ENCODE results near the gene PPIC.
"Not testable (repeated sequence)": the region's sequence is repeated elsewhere in the genome, so short reads cannot be mapped to it uniquely, and the experiment has no call there.

PPIC gene

DNA sequence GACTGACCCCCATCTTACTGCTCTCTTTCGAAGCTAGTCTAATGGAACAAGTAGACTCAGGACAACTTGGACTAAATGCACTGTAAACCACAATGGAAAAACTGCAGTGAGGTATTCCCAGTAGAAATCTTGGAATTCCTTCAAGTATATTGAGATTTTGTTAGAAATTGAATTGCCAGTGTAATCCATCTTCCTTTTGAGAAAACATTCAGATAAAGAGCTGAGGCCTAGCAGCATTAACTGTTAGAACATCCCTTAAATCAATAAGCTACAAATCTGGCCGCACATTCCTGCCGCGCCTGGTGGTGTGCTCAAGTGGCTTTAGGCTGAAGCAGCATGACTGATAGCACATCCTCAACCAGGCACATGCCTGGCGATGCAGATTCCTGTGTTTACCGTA lies 29.3 kb downstream of the PPIC start:
- no peak for DNase-seq

DNA sequence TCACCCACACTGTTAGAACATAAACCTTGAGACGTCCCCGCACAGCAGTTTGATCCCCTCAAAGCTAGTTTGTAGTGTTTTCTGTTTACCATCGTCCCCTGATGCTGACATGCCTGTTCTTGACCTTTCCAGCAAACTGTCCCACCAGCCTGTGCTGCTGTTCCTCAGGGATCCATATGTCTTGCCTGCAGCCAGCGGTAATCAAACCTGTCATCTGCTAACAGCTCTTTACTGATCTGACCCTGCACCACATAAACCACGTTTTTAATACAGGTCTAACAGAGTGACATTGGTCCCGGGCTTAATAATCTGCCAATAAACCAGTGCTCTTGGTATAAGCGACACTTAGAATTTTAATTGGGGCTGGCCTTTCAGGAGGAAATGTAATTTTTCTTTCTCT lies 34.7 kb downstream of the PPIC start:
- no peak for DNase-seq

DNA sequence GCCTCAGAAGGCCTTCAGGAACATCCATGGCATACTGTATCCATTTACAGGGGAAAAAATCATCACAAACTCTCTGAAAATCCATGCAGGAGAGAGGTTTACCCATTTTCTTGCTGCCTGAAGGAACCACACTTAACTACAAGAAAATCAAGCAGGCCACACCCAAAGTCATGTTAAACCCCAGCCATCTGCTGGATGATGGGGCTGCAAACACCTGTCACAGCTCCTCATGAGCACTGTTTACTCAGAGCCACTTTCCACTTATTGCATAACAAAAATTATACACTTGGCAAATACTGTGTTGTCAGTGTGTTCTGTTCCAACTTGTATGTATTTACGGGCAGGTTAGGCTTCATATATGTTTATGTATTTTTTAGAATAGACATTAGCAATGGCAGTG lies 35.8 kb downstream of the PPIC start:
- no peak for DNase-seq

DNA sequence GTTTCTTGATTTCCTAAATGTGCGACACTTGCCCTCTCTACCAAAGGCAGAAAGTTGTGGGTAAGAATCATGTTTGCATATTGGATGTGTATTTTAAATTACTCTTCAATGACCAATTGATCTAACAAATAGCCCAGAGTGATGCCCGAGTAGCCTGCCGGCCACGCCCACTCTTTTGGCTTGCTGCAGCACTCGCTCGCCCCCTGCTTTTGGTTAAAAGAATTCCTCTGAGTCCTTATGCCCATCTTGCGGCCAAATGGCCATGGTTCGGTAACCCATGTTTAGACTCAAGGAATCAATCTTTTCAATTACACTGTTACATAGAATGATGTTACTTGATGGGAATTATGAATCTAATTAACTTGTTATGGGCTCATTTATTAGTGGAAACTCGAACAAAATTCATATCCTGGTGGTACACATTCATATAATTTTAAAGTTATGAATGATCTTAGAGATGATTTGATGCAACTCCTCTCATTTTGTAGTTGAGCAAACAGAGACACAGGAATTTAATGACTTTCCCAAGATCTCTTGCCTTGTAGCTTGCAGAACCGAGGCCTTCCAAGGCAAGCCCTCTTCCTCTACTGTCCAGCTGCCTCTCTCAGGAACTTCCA lies 36.5 kb downstream of the PPIC start:
- no peak for DNase-seq

DNA sequence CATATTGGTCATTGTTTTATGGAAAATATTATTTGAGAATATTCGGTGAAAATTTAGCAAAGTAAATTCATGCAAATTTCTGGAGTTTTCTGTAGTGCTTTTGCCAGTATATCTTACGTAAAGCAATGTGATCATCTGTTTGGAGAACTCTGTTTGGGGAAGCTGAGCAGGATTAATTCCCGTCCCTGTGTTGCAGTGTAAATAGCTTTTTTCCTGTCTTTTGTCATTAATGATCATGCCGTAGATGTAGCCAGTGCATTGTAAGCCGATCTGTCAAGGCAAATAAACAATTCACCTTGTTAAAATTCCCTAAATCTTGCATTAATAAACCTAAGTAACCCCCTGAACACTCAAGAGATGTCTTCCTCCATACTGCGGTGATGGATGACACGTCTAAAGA lies 39.2 kb downstream of the PPIC start:
- DNase-seq: no peak

DNA sequence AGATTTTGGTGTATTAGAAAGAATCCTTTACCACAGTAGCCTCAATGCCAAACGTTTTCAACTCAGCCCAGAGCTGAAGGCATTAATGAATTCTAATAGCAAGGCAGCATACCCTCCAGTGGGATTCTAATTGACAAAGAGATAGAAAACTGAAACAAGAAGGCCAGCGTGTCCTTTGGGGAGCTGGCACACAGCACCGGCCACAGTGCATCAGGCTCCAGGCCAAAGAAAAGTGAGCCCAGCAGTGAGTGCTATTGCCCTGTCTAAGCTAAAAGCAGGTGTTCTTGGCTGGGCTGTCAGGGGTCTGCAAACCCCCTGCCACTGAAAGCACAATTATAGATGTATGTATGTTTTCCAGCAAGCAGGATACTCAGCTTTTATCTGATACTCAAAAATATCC lies 40.4 kb downstream of the PPIC start:
- no peak for DNase-seq

DNA sequence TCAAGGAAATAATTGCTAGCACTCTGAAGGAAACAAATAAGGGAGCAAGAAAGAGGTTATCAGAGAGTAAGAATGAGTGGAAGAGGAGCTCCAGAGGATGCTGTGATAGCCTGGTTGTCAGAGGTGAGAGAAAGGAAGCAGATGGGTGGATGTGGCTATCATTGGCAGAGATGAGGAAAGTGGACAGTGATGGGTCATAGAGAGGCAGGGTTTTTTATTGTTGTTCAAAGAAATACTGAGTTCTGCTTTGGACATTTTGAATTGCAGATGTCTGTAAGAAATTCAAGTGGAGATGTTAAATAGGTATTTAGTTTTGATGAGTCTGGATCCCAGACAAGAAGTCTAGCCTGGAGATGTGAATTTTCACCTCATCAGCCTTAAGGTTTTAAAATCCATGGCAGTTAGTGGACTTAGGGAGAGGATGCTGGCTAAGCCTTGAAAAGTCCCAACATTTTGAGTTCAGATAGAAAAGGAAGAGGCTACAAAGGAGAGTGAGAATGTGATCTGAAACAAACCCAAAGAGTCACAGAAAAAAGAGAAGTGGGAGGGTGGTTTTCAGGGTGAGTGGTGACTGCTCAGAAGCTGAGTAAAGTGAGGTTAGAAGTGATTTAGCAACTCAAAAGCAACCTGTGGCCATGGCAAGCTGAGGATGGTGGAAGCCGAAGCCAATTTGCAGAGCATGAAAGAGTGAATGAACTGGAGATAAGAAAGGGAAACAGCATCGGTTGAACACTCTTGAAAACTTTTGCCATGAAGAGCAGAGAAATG lies 50.4 kb downstream of the PPIC start:
- DNase-seq: no peak

DNA sequence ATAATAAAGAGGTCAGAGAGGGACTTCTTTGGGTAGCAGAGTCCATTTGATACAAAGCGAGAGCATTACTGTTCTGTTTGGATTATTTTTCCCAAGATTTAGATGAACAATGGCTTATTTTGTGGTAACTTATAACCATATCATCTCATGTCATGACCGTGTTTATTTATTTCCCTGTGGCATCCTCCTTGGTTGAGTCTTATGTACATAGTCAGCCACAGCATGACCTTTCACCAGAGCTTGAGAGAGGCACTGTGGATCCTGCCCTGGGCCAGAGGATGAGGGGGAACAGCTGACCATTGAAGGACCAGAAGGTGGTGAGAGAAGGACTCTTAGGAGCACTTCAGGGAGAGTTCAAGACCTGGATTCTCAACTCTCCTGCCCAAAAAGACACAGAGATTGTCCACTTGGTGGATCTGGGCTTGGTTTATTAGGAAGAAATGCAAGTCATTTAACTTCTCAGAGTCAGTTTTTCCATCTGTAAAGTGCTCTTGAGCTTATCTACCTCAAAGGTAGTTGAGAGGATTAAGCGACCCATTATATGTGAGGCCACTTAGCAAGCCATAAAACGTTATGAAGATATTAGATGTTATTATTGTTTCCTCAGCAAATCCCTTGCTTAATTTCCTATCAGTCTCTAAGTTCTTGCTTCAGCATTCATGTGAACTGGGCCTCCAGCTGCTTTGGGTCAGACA lies 51.4 kb downstream of the PPIC start:
- DNase-seq: no peak

DNA sequence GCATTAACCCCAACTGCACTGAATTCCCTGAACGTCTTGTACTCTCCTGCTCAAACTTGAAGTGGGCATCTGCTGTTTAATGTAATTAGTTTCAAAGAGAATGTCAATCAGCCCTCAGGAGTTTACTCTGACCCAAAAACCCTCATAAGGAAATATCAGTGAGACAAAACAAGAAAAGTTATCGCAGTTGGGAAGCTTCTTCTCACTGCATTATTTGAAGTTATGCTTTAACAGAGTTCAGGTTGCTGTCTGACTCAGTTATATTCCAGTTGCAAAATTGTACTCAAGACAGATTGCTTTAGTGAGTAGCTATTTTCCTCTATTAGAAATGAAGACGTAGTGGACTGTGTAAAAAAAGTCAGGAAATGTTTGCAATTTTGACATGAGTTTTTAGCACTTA lies 52.1 kb downstream of the PPIC start:
- no peak for DNase-seq

DNA sequence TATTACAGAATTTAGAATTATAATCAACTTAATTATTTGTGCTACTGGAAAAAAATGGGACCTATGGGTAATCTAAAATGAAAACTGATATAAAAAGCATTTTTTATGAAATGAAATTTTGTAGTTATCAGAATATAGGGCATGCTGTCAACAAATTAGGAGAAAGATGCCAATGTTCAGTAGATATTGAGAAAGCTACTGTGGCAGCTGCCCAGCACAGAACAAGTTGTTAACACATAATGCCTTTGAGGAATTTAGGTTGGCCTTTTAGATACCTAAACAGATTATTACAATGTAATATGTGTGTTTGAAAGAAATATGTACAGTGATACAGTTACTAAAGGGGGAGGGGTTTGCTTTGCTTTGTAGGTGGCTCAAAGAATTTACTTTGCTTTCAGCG lies 54.1 kb downstream of the PPIC start:
- no peak for DNase-seq

DNA sequence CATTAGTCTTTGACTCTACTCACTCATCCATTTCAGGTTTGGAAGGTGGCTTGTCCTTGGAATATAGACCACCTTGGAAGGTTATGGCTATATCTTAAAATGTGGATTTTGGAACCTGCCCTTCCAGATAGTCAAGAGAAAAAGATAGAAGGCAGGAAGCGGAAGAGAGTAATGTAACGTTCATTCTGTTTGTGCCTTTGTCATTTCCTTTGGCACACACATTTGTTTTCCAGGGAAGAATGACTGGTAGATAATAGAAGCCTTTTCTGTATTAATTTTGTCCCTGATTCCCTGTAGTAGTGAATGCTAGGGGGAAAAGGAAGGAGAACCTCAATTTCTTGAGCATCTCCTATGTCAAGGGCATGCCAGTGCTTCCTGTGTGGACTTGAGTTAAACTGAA lies 54.7 kb downstream of the PPIC start:
- DNase-seq: no peak

DNA sequence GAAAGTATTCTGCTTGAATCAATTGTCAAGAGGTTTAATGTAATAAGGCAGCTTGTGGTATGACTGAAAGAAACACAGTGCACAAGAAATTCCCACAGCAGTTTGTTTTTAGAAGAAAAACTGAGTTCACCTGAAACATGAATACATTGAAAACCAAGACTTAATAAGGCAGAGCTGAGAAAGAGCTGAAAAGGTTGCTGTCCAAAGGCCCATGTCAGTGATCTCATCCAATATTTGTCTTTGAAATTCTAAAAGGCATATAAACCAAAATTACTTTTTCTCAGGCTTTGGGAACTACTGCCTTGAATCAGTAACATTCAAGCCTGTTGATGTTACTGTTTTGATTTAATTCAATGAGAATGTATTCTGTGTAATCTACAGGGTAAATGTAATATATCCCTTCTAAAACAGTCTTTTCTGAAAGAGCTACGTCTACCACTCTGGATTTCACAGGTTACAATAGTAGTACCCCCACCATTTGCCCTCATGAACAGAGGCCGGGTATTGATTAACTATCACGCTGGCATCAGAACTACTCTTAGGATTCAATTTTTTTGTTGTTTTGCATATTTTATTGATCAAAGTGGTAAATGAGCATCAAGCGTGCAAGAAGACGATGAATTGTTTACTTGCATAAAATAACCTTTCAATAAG lies 57.8 kb downstream of the PPIC start:
- no peak for DNase-seq

DNA sequence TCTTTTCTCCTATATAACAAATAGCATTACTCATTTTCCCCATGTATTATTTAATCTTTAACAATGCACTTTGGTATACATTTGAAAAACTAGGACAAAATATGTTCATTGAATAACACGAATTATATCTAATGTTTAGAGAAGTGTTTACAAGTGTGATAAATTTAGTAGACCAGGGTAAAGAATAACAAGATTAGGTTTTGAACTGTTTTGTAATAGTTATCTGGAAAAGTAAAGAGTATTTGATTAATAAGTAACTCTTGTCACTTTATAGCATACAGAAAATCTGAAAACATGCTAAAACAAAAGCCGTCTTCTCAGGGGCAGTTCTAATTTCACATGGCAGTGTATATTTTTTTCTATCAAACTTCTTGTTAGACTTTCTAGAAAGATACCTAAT lies 58.5 kb downstream of the PPIC start:
- no peak for DNase-seq

DNA sequence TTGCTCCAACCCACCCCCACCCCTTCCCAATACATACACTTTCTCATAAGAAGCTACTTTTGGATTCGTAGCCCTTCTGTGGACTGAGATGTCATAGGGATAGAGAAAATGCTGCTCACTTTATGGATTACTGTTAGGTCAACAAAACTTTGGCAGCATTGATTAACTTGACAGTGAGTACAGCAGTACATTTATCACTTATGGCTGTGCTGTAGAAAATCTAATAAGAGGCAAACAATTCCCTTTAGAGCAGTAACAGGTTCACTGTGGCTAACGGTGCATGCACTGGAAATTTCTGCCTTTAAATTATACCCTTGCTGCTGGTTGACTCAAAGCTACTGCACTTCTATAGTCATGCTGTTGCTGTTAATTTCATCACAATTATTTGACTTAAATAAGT lies 59.2 kb downstream of the PPIC start:
- no peak for DNase-seq

DNA sequence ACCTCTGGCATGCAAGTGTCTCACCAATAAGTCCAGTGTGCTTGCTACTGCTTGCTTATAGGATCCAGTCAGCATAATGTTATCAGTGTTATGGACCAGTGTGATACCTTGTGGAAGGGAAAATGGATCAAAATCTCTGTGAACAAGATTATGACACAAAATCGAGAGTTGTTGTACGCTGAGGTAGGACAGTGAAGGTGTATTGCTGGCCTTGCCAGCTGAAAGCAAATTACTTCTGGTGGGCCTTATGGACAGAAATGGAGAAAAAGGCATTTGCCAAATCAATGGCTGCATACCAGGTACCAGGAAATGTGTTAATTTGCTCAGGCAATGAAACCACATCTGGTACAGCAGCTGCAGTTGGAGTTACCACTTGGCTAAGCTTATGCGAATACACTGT lies 62.3 kb downstream of the PPIC start:
- not testable (repeated sequence) for DNase-seq

DNA sequence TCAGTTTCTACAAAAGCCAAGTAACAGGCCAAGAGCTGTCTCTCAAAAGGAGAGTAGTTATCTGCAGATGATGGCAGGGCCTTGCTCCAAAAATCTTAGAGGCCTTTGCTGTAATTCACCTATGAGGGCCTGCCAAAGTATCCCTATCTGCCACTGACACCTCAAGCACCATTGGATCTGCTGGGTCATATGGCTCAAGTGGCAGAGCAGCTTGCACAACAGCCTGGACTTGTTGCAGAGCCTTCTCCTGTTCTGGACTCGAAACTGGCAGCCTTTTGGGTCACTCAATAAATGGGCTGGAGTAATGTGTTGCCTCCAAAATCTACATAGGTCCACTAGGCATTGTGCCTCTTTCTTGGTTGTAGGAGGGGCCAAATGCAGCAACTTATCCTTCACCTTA lies 62.8 kb downstream of the PPIC start:
- not testable (repeated sequence) for DNase-seq

All from stimulated activated CD4-positive, alpha-beta T cell treated with anti-CD3 and anti-CD28 coated beads, Interleukin-12 subunit alpha, Interleukin-12 subunit beta, amount 100 ng/mL, for 4 hours (primary cell).